Measurements from ENCODE around the gene HES5.

- TF ChIP-seq, protein P1, sequence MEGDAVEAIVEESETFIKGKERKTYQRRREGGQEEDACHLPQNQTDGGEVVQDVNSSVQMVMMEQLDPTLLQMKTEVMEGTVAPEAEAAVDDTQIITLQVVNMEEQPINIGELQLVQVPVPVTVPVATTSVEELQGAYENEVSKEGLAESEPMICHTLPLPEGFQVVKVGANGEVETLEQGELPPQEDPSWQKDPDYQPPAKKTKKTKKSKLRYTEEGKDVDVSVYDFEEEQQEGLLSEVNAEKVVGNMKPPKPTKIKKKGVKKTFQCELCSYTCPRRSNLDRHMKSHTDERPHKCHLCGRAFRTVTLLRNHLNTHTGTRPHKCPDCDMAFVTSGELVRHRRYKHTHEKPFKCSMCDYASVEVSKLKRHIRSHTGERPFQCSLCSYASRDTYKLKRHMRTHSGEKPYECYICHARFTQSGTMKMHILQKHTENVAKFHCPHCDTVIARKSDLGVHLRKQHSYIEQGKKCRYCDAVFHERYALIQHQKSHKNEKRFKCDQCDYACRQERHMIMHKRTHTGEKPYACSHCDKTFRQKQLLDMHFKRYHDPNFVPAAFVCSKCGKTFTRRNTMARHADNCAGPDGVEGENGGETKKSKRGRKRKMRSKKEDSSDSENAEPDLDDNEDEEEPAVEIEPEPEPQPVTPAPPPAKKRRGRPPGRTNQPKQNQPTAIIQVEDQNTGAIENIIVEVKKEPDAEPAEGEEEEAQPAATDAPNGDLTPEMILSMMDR (IDR thresholded peaks at IDR 0.05), result no peak
- no peak for TF ChIP-seq POLR2A (IDR thresholded peaks at IDR 0.05)
These were observed 30.0 kb downstream of the HES5 start for GRCh38 chr1:2499986-2500596.
